ENCODE measurements around the gene GMDS.

GMDS gene

DNA sequence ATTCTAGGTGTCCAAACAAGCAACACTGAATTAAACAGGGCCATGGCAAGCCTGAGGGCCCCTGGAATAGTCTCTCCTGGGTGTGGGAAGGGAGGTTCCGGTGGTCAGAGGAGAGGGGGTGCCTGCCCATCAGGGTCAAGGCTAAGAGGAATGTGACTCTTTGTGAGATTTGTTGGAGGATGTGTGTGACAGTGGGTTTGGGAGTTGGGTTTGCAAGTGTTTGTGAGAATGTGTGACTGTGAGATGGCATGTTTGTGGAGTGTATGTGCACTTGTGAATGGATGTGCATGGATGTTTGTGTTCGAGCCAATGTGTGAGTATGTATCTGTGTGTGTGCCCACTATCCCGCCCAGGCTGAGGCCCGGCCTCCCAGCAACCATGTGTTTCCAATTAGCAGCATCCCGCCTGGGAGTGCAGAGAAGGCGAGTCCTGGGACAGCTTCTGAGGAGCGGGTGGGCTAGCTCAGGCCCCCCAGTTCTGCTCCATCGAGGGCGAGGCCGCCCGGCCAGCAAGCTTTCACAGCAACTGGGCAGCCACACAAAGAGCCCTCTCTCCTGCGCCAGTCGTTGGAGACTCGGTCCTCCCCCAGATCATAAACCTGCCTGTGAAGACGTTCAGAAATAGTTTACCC is 623.1 kb downstream of the GMDS start:
- FAIRE-seq: no peak
- DNase-seq (ENCODE audit: insufficient read length): no peak
- TF ChIP-seq POLR2A (IDR thresholded peaks at IDR 0.05; ENCODE audit: low read depth, low read length) (no peak), TAF1 (IDR thresholded peaks at IDR 0.05; ENCODE audit: borderline replicate concordance, low read depth, low read length) (no peak), POLR2AphosphoS5 (IDR thresholded peaks at IDR 0.05; ENCODE audit: low read depth, low read length) (no peak)

DNA sequence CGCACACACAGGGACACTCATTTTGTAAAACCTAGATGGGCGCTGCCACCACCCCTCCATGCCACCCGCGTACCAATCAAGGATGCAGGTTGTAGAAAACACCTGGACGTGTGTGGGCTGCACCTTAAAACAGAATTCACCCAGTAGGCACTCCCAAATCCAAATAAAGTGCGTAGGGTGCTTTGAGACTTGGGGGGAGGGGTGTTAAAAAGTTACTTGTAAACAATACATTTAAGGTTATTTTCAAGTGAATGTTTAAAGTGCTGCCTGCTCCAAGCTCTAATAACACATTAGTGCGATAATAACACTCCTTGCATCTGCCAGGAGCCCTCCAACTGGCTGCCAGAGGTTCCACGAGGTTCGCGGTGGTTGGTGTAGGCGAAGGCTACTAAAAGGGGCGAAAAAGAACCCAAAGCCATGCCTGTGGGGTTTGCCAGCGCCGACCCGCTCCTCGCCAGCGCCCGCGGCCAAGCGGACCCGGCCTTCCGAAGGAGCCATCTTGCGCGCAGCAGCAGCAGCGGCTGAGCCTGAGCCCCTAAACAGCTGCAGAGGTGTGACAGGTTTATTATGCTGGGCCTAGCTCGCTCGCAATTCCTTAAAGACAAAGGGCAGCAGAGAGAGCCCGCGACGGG is 624.2 kb downstream of the GMDS start:
- DNase-seq (ENCODE audit: insufficient read length) (no peak), FAIRE-seq (no peak)
- no peak for TF ChIP-seq TAF1 (IDR thresholded peaks at IDR 0.05; ENCODE audit: borderline replicate concordance, low read depth, low read length)
- TF ChIP-seq POLR2A (IDR thresholded peaks at IDR 0.05; ENCODE audit: low read depth, low read length): no peak
- no peak for TF ChIP-seq POLR2AphosphoS5 (IDR thresholded peaks at IDR 0.05; ENCODE audit: low read depth, low read length)

DNA sequence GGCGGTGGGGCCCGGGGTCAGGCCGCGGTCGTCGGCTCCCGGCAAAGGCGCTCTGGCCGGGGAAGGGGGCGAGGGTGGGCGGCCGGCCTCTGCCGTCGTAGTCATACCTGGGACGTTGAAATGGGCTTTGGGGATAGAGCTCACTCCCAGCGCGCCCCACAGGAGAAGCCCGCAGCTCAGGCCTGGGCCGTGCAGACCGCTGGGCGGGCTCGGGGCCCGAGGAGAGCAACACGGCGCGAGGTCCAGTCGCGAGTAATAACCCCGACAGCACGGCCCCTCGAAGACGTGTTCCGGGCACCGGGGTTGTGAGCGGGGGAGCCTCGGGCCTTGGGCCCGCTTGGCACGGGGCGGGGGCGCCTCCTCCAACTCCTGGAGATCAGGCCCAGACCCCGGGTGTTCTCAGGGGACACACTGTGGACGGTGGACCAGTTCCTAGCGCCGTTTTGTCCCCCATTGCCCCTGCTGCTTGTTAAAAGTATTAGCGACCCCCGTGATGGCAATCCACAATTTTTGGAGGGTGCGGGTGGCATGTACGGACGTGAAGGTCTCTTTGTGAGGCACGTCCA is 624.8 kb downstream of the GMDS start:
- FAIRE-seq (no peak), DNase-seq (ENCODE audit: insufficient read length) (no peak)
- TF ChIP-seq TAF1 (IDR thresholded peaks at IDR 0.05; ENCODE audit: borderline replicate concordance, low read depth, low read length): no peak

DNA sequence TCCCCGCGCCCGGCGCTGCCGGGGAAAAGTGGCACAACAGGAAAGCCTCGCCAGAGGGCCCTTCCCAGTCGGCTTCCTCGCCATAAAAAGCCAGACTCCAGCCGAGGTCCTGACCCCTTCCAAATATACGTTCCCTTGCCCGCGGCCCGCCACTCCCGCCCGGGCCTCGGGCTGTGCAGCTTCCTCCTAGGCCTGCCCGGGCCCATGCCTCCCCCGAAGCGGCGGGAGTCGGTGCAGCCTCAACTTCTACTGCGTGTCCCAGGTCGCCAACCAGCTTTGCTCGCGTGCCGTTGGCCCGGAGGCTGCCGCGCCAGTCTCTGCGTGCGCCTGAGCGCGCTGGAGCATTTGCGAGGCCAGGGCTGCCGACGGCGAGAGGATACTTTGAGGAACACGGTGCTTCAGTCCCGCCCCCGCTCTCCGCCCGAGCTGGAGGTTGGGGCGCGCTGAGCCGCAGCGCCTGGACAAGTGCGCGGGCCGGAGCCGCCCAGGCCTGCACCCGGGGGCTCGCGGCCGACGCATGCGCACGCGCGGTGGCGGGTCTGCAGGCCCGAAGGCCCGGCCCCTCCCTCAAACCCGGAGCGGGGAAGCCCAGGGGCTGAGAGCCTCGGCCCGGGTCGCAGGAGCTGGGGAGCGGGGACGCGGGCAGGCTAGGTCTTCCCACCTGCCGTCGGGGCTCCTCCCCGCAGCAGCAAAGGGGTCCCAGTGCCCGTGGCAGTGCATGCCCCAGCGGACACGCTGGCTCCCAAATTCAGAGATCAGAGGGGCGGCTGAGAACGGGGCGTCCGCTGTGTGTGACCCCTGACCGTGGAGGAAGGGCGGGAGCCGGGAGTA is 625.5 kb downstream of the GMDS start:
- DNase-seq (ENCODE audit: insufficient read length): no peak
- no peak for FAIRE-seq
- TF ChIP-seq POLR2A (IDR thresholded peaks at IDR 0.05; ENCODE audit: low read depth, low read length) (no peak), POLR2AphosphoS5 (IDR thresholded peaks at IDR 0.05; ENCODE audit: low read depth, low read length) (no peak), TAF1 (IDR thresholded peaks at IDR 0.05; ENCODE audit: borderline replicate concordance, low read depth, low read length) (no peak)

DNA sequence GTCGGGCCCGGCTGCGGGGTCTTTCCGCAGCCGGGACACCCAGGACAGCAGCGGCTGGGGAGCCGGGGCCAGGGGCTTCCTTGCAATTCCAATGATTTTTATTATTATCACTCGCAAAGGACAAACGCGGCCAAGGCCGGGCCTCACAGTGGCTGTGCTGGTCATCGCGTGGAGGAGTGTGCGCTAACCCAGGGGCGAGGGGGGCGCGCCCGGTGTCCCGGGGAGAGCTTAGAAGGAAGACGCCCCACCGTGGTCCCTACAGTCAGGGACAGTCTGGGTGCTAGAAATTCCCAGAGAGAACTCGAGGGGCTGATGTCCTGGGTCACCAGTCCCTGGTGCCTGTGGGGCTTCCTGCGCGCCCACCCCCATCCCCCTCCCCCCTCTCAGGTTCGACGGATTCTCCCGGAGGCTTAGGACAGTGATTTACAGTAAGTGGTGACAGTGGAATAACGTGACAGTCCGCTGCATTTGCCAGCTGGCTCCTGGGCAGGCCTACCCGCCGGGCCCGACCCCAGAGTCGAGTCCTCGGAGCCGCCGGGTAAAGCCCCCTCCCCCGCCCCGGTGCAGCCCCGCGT is 626.2 kb downstream of the GMDS start:
- FAIRE-seq: no peak
- no peak for DNase-seq (ENCODE audit: insufficient read length)
- TF ChIP-seq POLR2A (IDR thresholded peaks at IDR 0.05; ENCODE audit: low read depth, low read length) (no peak), TAF1 (IDR thresholded peaks at IDR 0.05; ENCODE audit: borderline replicate concordance, low read depth, low read length) (no peak), POLR2AphosphoS5 (IDR thresholded peaks at IDR 0.05; ENCODE audit: low read depth, low read length) (no peak)

DNA sequence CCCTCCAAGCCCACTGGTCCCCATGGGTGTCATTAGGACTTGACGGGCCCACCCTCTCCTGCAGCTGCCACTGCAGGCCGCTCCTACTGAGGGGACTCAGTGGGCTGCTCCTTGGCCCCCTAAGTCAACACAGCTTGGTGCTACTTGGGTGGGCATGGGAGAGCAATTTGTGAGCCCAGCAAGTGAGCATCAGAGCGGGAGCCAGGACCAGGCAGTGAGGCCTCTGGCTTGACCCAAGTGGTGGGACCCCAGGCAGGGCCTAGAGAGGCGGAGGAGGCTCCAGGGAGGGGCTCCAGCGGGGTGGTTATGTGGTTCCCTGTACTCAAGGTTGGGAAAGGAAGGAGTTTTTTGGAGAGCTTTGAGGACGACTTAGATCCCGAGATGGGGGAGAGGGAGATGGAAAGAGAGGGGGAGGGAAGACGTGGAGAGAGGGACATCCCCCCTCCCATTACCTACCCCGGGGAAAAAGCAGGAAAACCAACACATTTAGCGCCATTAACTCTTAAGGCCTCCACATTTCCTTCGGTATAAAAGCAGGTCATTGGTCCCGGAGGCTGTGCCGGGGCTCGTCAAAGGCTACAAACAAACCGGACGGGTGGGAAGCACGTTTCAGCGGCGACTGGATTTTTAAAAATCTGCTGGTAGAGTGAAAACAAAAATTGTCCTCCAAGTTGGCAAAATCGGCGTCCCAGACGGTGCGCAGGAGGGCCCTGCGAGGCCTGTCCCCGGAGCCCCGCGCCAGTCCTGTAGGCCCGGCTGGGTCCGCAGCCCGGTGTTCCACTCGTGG is 626.9 kb downstream of the GMDS start:
- TF ChIP-seq POLR2AphosphoS5 (IDR thresholded peaks at IDR 0.05; ENCODE audit: low read depth, low read length): no peak
- TF ChIP-seq TAF1 (IDR thresholded peaks at IDR 0.05; ENCODE audit: borderline replicate concordance, low read depth, low read length): no peak
- no peak for TF ChIP-seq POLR2A (IDR thresholded peaks at IDR 0.05; ENCODE audit: low read depth, low read length)
- no peak for DNase-seq (ENCODE audit: insufficient read length)
- FAIRE-seq: no peak

DNA sequence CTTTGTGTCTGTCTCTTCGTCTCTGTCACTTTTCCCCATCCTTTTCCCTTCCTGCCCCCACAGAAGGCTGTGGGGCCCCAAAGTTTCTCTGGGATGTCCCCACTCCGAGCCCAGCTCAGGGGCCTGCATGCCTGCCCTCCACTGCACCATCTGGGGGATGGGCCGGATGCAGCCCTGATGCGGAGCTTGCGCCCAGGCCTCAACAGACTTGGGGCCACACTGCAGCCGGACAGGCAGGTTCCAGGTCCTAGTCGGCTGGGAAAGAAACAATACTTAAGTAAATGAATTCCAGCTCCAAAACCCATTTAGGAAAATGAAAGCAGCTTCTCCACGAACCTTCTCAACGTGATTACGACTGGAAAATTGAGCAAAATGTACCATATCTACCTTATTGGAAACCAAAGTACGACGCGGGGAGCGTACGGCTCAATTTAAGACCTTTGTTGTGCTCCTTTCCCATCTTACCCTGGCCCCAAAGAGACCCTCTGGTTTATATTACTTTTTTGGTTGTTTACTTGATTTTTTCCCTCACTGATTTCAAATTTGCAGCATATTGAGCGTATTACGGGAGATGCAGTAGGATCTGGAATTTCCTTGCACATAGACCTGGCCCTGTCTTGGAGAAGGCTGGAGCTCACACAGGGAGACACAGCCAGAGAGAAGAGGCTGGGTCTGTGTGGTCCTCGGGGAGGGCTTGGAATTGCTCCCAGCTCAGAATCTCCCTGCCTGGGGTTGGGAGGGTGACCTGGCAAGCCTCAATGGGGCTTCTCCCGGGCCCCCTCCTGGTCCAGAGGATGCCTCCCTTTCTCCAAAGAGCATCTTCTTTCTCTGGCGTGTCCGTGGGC is 627.7 kb downstream of the GMDS start:
- DNase-seq (ENCODE audit: insufficient read length) (no peak), FAIRE-seq (no peak)
- no peak for TF ChIP-seq POLR2A (IDR thresholded peaks at IDR 0.05; ENCODE audit: low read depth, low read length)
- no peak for TF ChIP-seq POLR2AphosphoS5 (IDR thresholded peaks at IDR 0.05; ENCODE audit: low read depth, low read length)

DNA sequence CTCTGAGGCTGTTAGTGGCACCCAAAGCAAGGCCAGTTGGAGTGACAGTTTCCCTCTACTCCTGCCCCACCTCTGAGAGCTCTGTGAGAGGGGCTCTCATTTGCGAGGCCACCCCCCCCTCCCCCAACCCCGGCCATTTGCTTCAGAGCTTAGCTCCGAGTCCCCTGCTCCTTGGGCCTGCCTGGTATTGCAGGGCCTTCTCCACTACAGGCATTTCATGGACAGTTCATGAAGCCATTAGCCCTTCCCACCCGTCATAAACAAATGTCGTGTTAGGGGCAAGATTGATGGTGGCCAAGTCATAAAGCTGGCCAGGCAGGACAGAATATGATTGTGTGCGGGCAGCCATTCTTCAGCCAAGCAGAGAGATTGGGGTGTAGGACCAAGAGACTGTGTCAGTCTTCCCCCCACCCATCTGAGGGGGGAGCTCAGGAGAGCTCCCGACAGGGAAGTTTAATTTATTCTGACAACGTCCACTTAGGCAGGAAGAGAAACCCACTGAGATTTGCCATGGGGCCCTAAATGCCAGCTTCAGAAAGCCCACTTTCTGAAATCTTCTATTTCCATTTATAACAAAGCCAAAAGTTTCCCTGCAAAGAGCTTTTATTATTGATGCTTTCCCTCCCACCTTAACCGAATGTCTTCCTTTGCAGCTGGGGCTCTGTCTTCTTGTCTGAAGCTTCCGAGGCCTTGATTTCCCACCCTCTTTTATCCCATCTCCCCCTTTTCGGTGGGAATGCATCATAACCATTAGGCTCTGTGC is 628.5 kb downstream of the GMDS start:
- TF ChIP-seq POLR2A (IDR thresholded peaks at IDR 0.05; ENCODE audit: low read depth, low read length) (no peak), TAF1 (IDR thresholded peaks at IDR 0.05; ENCODE audit: borderline replicate concordance, low read depth, low read length) (no peak), POLR2AphosphoS5 (IDR thresholded peaks at IDR 0.05; ENCODE audit: low read depth, low read length) (no peak)
- FAIRE-seq (no peak), DNase-seq (ENCODE audit: insufficient read length) (no peak)

DNA sequence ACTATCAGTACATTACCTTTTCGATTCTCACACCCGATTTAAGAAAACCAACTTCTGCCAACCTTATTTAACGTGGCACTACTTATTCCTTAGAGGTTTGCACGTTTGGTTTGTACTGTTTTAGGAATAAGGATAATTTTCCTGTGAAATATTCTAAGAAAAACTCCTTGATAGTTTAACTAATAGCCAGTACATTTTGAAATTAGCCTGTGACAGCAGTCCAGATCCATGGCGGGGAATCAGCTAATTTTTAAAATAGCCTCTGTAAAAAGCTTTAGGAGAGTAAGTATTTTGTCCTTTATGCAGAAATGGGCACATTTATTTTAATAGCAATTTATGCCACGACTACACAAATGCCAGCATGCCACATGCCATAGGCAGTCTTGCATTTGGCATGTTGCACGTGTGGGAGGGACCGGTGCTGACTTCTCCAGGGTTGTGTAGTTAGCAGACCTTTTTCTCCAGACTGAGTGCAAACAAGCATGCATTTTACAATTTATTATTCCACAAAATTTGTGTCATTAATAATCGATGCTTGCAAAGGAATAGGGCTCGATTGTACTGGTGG is 629.5 kb downstream of the GMDS start:
- FAIRE-seq (no peak), DNase-seq (ENCODE audit: insufficient read length) (no peak)
- TF ChIP-seq TAF1 (IDR thresholded peaks at IDR 0.05; ENCODE audit: borderline replicate concordance, low read depth, low read length) (no peak), POLR2AphosphoS5 (IDR thresholded peaks at IDR 0.05; ENCODE audit: low read depth, low read length) (no peak), POLR2A (IDR thresholded peaks at IDR 0.05; ENCODE audit: low read depth, low read length) (no peak)

Data from GM12892 (cell line).